ENCODE results near the gene TNFRSF13B. TPM values are rescaled to one million over a fixed set of nuclear protein-coding genes. Genes with fewer than 3 reads are reported as not detected.

The TNFRSF13B gene
- polyA plus RNA-seq, 1 donor (not counting 4 experiments of a cell fraction or from before 2014, with no cell fraction given): not detected

GRCh38 chr17:16995930-16996329, 24.0 kb upstream of the TNFRSF13B start:
- Histone ChIP-seq H3K9me1 (ENCODE audit: control insufficient read depth, extremely low read depth, insufficient read depth, low read length) (no peaks in the 10 kb centered on the region), H3K9me3 (ENCODE audit: control insufficient read depth, low read depth, low read length) (no peaks in the 10 kb centered on the region), H2AFZ (ENCODE audit: control insufficient read depth, low read length) (no peak overlapping the region), H3K79me2 (ENCODE audit: control insufficient read depth, insufficient read depth, low read length) (no peaks in the 10 kb centered on the region), H3K36me3 (ENCODE audit: control insufficient read depth in 2 of 2, extremely low read depth in 1 of 2, insufficient read depth in 2 of 2, low read length in 2 of 2) (no peaks in the 10 kb centered on the region), H3K27me3 (ENCODE audit: control insufficient read depth, extremely low read depth, insufficient read depth, low read length) (no peaks in the 10 kb centered on the region), H3K27ac (ENCODE audit: control insufficient read depth, insufficient read depth, low read length) (no peak overlapping the region), H3K4me3 (ENCODE audit: control insufficient read depth in 2 of 3, extremely low read depth in 1 of 3, insufficient read depth in 2 of 3, low read depth in 1 of 3, low read length in 3 of 3) (no peak overlapping the region), H3K4me2 (ENCODE audit: control insufficient read depth, extremely low read depth, insufficient read depth, low read depth, low read length) (no peak overlapping the region), H4K20me1 (ENCODE audit: control insufficient read depth, extremely low read depth, insufficient read depth, low read length) (no peaks in the 10 kb centered on the region), H3K9ac (ENCODE audit: control insufficient read depth, extremely low read depth, insufficient read depth, low read length) (no peak overlapping the region), H3K4me1 (ENCODE audit: control insufficient read depth, extremely low read depth, insufficient read depth, low read length) (no peaks in the 10 kb centered on the region)
- dilution Hi-C loops (cut with MboI; ENCODE audit: extremely low pct_ligation_motif_present, low sequenced_read_pairs): no loop called here
- TF ChIP-seq EZH2 (IDR thresholded peaks at IDR 0.05; ENCODE audit: low read length) (no peak), CTCF (optimal IDR thresholded peaks at IDR 0.05 in 1 of 3, IDR thresholded peaks at IDR 0.05 in 1 of 3, conservative IDR thresholded peaks at IDR 0.05 in 1 of 3; ENCODE audit: extremely low read depth in 1 of 3, insufficient read depth in 2 of 3, low read length in 3 of 3) (no peak)
- no peak for FAIRE-seq
- DNase-seq (ENCODE audit: low read depth, low spot score): no peak

GRCh38 chr17:16994631-16995030, 22.7 kb upstream of the TNFRSF13B start:
- H3K4me1 ChIP-seq (ENCODE audit: control insufficient read depth, extremely low read depth, insufficient read depth, low read length): no peaks in the 10 kb centered on the region
- H3K9ac ChIP-seq (ENCODE audit: control insufficient read depth, extremely low read depth, insufficient read depth, low read length): no peak overlapping the region
- no peaks in the 10 kb centered on the region for H3K9me1 ChIP-seq (ENCODE audit: control insufficient read depth, extremely low read depth, insufficient read depth, low read length)
- H2AFZ ChIP-seq (ENCODE audit: control insufficient read depth, low read length): no peak overlapping the region
- dilution Hi-C loops (cut with MboI; ENCODE audit: extremely low pct_ligation_motif_present, low sequenced_read_pairs): no loop called here
- FAIRE-seq (no peak), DNase-seq (ENCODE audit: low read depth, low spot score) (no peak)
- H3K9me3 ChIP-seq (ENCODE audit: control insufficient read depth, low read depth, low read length): no peaks in the 10 kb centered on the region
- no peak overlapping the region for H3K4me3 ChIP-seq (ENCODE audit: control insufficient read depth in 2 of 3, extremely low read depth in 1 of 3, insufficient read depth in 2 of 3, low read depth in 1 of 3, low read length in 3 of 3)
- no peaks in the 10 kb centered on the region for H3K27me3 ChIP-seq (ENCODE audit: control insufficient read depth, extremely low read depth, insufficient read depth, low read length)
- H3K4me2 ChIP-seq (ENCODE audit: control insufficient read depth, extremely low read depth, insufficient read depth, low read depth, low read length): no peak overlapping the region
- no peak for TF ChIP-seq EZH2 (IDR thresholded peaks at IDR 0.05; ENCODE audit: low read length)
- TF ChIP-seq CTCF (optimal IDR thresholded peaks at IDR 0.05 in 1 of 3, IDR thresholded peaks at IDR 0.05 in 1 of 3, conservative IDR thresholded peaks at IDR 0.05 in 1 of 3; ENCODE audit: extremely low read depth in 1 of 3, insufficient read depth in 2 of 3, low read length in 3 of 3): no peak
- no peaks in the 10 kb centered on the region for H3K36me3 ChIP-seq (ENCODE audit: control insufficient read depth in 2 of 2, extremely low read depth in 1 of 2, insufficient read depth in 2 of 2, low read length in 2 of 2)
- no peaks in the 10 kb centered on the region for H4K20me1 ChIP-seq (ENCODE audit: control insufficient read depth, extremely low read depth, insufficient read depth, low read length)
- no peaks in the 10 kb centered on the region for H3K79me2 ChIP-seq (ENCODE audit: control insufficient read depth, insufficient read depth, low read length)
- no peak overlapping the region for H3K27ac ChIP-seq (ENCODE audit: control insufficient read depth, insufficient read depth, low read length)
